Measurements from ENCODE around the gene PMF1.

Gene PMF1

GRCh38 chr1:156225677-156226014 lies 12.8 kb downstream of the PMF1 start:
- Histone ChIP-seq H3K56ac (ENCODE audit: low read length) (no peak overlapping the region), H3K4me2 (ENCODE audit: low read length) (no peak overlapping the region), H4K5ac (ENCODE audit: low read length) (no peak overlapping the region), H3K9ac (ENCODE audit: low read length) (no peak overlapping the region), H3K4me1 (ENCODE audit: control insufficient read depth, low read depth, low read length) (no peaks in the 10 kb centered on the region), H3K18ac (ENCODE audit: low read length) (no peak overlapping the region), H3K36me3 (ENCODE audit: control insufficient read depth, insufficient read depth, low read length) (peaks cover 12% of the 10 kb centered on the region), H4K8ac (ENCODE audit: low read depth, low read length) (no peak overlapping the region), H3K4ac (ENCODE audit: low read depth, low read length) (no peak overlapping the region), H3K79me1 (ENCODE audit: low read length) (peaks cover 6% of the 10 kb centered on the region), H2BK5ac (ENCODE audit: low read length) (no peak overlapping the region), H2AK5ac (ENCODE audit: low read length) (no peak overlapping the region), H3K4me3 (ENCODE audit: low read length) (no peak overlapping the region), H3K79me2 (ENCODE audit: control insufficient read depth, insufficient read depth, low read length) (no peaks in the 10 kb centered on the region), H3K23ac (ENCODE audit: low read length) (no peak overlapping the region), H3K27me3 (ENCODE audit: insufficient read depth, low read length, poor library complexity) (no peaks in the 10 kb centered on the region), H2BK120ac (ENCODE audit: low read depth, low read length) (no peak overlapping the region), H2BK15ac (replicated peaks; ENCODE audit: low read depth) (no peak overlapping the region), H3K27ac (ENCODE audit: low read depth, low read length) (no peak overlapping the region)
- no CpG with 5 or more reads among the region's 2 CpGs for WGBS (ENCODE audit: extremely low coverage, insufficient coverage, low lambda C conversion rate)
- DNase-seq = no peak

GRCh38 chr1:156226116-156226538 lies 13.3 kb downstream of the PMF1 start:
- Histone ChIP-seq H3K9ac (ENCODE audit: low read length) (no peak overlapping the region), H4K8ac (ENCODE audit: low read depth, low read length) (no peak overlapping the region), H3K79me2 (ENCODE audit: control insufficient read depth, insufficient read depth, low read length) (no peaks in the 10 kb centered on the region), H3K27me3 (ENCODE audit: insufficient read depth, low read length, poor library complexity) (no peaks in the 10 kb centered on the region), H3K4me3 (ENCODE audit: low read length) (no peak overlapping the region), H3K4ac (ENCODE audit: low read depth, low read length) (no peak overlapping the region), H2BK5ac (ENCODE audit: low read length) (no peak overlapping the region), H3K4me1 (ENCODE audit: control insufficient read depth, low read depth, low read length) (no peaks in the 10 kb centered on the region), H3K36me3 (ENCODE audit: control insufficient read depth, insufficient read depth, low read length) (peaks cover 11% of the 10 kb centered on the region), H3K79me1 (ENCODE audit: low read length) (peaks cover 4% of the 10 kb centered on the region), H3K18ac (ENCODE audit: low read length) (no peak overlapping the region), H2AK5ac (ENCODE audit: low read length) (no peak overlapping the region), H2BK120ac (ENCODE audit: low read depth, low read length) (no peak overlapping the region), H2BK15ac (replicated peaks; ENCODE audit: low read depth) (no peak overlapping the region), H3K56ac (ENCODE audit: low read length) (no peak overlapping the region), H3K4me2 (ENCODE audit: low read length) (no peak overlapping the region), H4K5ac (ENCODE audit: low read length) (no peak overlapping the region), H3K27ac (ENCODE audit: low read depth, low read length) (no peak overlapping the region), H3K23ac (ENCODE audit: low read length) (no peak overlapping the region)
- no CpG with 5 or more reads among the region's 2 CpGs for WGBS (ENCODE audit: extremely low coverage, insufficient coverage, low lambda C conversion rate)
- DNase-seq = no peak

- Histone ChIP-seq H3K4me2 (ENCODE audit: low read length) (no peak overlapping the region), H3K56ac (ENCODE audit: low read length) (no peak overlapping the region), H2BK15ac (replicated peaks; ENCODE audit: low read depth) (no peak overlapping the region), H2AK5ac (ENCODE audit: low read length) (no peak overlapping the region), H3K9ac (ENCODE audit: low read length) (no peak overlapping the region), H2BK120ac (ENCODE audit: low read depth, low read length) (no peak overlapping the region), H3K79me1 (ENCODE audit: low read length) (peaks cover 3% of the 10 kb centered on the region), H3K4me3 (ENCODE audit: low read length) (no peak overlapping the region), H3K36me3 (ENCODE audit: control insufficient read depth, insufficient read depth, low read length) (peaks cover 10% of the 10 kb centered on the region), H3K23ac (ENCODE audit: low read length) (no peak overlapping the region), H3K27me3 (ENCODE audit: insufficient read depth, low read length, poor library complexity) (no peaks in the 10 kb centered on the region), H3K4ac (ENCODE audit: low read depth, low read length) (no peak overlapping the region), H3K79me2 (ENCODE audit: control insufficient read depth, insufficient read depth, low read length) (no peaks in the 10 kb centered on the region), H2BK5ac (ENCODE audit: low read length) (no peak overlapping the region), H4K8ac (ENCODE audit: low read depth, low read length) (no peak overlapping the region), H3K27ac (ENCODE audit: low read depth, low read length) (no peak overlapping the region), H4K5ac (ENCODE audit: low read length) (no peak overlapping the region), H3K4me1 (ENCODE audit: control insufficient read depth, low read depth, low read length) (no peaks in the 10 kb centered on the region), H3K18ac (ENCODE audit: low read length) (no peak overlapping the region)
- WGBS (ENCODE audit: extremely low coverage, insufficient coverage, low lambda C conversion rate) = no CpG with 5 or more reads among the region's 4 CpGs
- DNase-seq = no peak
Observed at GRCh38 chr1:156226782-156227181, 14.0 kb downstream of the PMF1 start.

- Histone ChIP-seq H3K9ac (ENCODE audit: low read length) (no peak overlapping the region), H3K23ac (ENCODE audit: low read length) (no peak overlapping the region), H3K4me2 (ENCODE audit: low read length) (no peak overlapping the region), H3K79me1 (ENCODE audit: low read length) (no peaks in the 10 kb centered on the region), H4K5ac (ENCODE audit: low read length) (no peak overlapping the region), H4K8ac (ENCODE audit: low read depth, low read length) (no peak overlapping the region), H2BK120ac (ENCODE audit: low read depth, low read length) (no peak overlapping the region), H2BK5ac (ENCODE audit: low read length) (no peak overlapping the region), H3K4me3 (ENCODE audit: low read length) (no peak overlapping the region), H3K27ac (ENCODE audit: low read depth, low read length) (no peak overlapping the region), H2AK5ac (ENCODE audit: low read length) (no peak overlapping the region), H3K56ac (ENCODE audit: low read length) (no peak overlapping the region), H3K79me2 (ENCODE audit: control insufficient read depth, insufficient read depth, low read length) (no peaks in the 10 kb centered on the region), H3K27me3 (ENCODE audit: insufficient read depth, low read length, poor library complexity) (no peaks in the 10 kb centered on the region), H2BK15ac (replicated peaks; ENCODE audit: low read depth) (no peak overlapping the region), H3K36me3 (ENCODE audit: control insufficient read depth, insufficient read depth, low read length) (peaks cover 4% of the 10 kb centered on the region), H3K4ac (ENCODE audit: low read depth, low read length) (no peak overlapping the region), H3K4me1 (ENCODE audit: control insufficient read depth, low read depth, low read length) (no peaks in the 10 kb centered on the region), H3K18ac (ENCODE audit: low read length) (no peak overlapping the region)
- WGBS (ENCODE audit: extremely low coverage, insufficient coverage, low lambda C conversion rate) = no CpG with 5 or more reads among the region's 7 CpGs
- no peak for DNase-seq
Observed at GRCh38 chr1:156228501-156228900, 15.7 kb downstream of the PMF1 start.

- H3K4ac ChIP-seq (ENCODE audit: low read depth, low read length) = no peak overlapping the region
- H2AK5ac ChIP-seq (ENCODE audit: low read length) = no peak overlapping the region
- H3K27me3 ChIP-seq (ENCODE audit: insufficient read depth, low read length, poor library complexity) = no peaks in the 10 kb centered on the region
- H3K4me3 ChIP-seq (ENCODE audit: low read length) = no peak overlapping the region
- no peaks in the 10 kb centered on the region for H3K79me1 ChIP-seq (ENCODE audit: low read length)
- H3K27ac ChIP-seq (ENCODE audit: low read depth, low read length) = no peak overlapping the region
- H3K36me3 ChIP-seq (ENCODE audit: control insufficient read depth, insufficient read depth, low read length) = peaks cover 2% of the 10 kb centered on the region
- no peak for DNase-seq
- no peak overlapping the region for H3K56ac ChIP-seq (ENCODE audit: low read length)
- no peak overlapping the region for H3K18ac ChIP-seq (ENCODE audit: low read length)
- H3K23ac ChIP-seq (ENCODE audit: low read length) = no peak overlapping the region
- H3K4me1 ChIP-seq (ENCODE audit: control insufficient read depth, low read depth, low read length) = no peaks in the 10 kb centered on the region
- no peak overlapping the region for H4K5ac ChIP-seq (ENCODE audit: low read length)
- H3K79me2 ChIP-seq (ENCODE audit: control insufficient read depth, insufficient read depth, low read length) = no peaks in the 10 kb centered on the region
- H2BK120ac ChIP-seq (ENCODE audit: low read depth, low read length) = no peak overlapping the region
- no CpG with 5 or more reads among the region's 11 CpGs for WGBS (ENCODE audit: extremely low coverage, insufficient coverage, low lambda C conversion rate)
- H4K8ac ChIP-seq (ENCODE audit: low read depth, low read length) = no peak overlapping the region
- no peak overlapping the region for H2BK5ac ChIP-seq (ENCODE audit: low read length)
- no peak overlapping the region for H3K9ac ChIP-seq (ENCODE audit: low read length)
- no peak overlapping the region for H2BK15ac ChIP-seq (replicated peaks; ENCODE audit: low read depth)
- H3K4me2 ChIP-seq (ENCODE audit: low read length) = no peak overlapping the region
Observed at GRCh38 chr1:156229809-156230472, 17.1 kb downstream of the PMF1 start.

GRCh38 chr1:156230473-156230837 lies 17.6 kb downstream of the PMF1 start:
- Histone ChIP-seq H3K4me3 (ENCODE audit: low read length) (no peak overlapping the region), H3K79me2 (ENCODE audit: control insufficient read depth, insufficient read depth, low read length) (no peaks in the 10 kb centered on the region), H3K4me2 (ENCODE audit: low read length) (no peak overlapping the region), H3K18ac (ENCODE audit: low read length) (no peak overlapping the region), H3K4me1 (ENCODE audit: control insufficient read depth, low read depth, low read length) (no peaks in the 10 kb centered on the region), H2BK120ac (ENCODE audit: low read depth, low read length) (no peak overlapping the region), H4K8ac (ENCODE audit: low read depth, low read length) (no peak overlapping the region), H4K5ac (ENCODE audit: low read length) (no peak overlapping the region), H2BK15ac (replicated peaks; ENCODE audit: low read depth) (no peak overlapping the region), H3K23ac (ENCODE audit: low read length) (no peak overlapping the region), H2BK5ac (ENCODE audit: low read length) (no peak overlapping the region), H3K27ac (ENCODE audit: low read depth, low read length) (no peak overlapping the region), H3K9ac (ENCODE audit: low read length) (no peak overlapping the region), H2AK5ac (ENCODE audit: low read length) (no peak overlapping the region), H3K4ac (ENCODE audit: low read depth, low read length) (no peak overlapping the region), H3K79me1 (ENCODE audit: low read length) (no peaks in the 10 kb centered on the region), H3K36me3 (ENCODE audit: control insufficient read depth, insufficient read depth, low read length) (peaks cover 2% of the 10 kb centered on the region), H3K56ac (ENCODE audit: low read length) (no peak overlapping the region), H3K27me3 (ENCODE audit: insufficient read depth, low read length, poor library complexity) (no peaks in the 10 kb centered on the region)
- WGBS (ENCODE audit: extremely low coverage, insufficient coverage, low lambda C conversion rate) = no CpG with 5 or more reads among the region's 1 CpG
- DNase-seq = no peak
